Stimulated activated CD4-positive, alpha-beta T cell treated with anti-CD3 and anti-CD28 coated beads, Interleukin-15, amount 100 ng/mL, for 48 hours (primary cell): Measurements from ENCODE around the gene FAM117A.
"Not testable (repeated sequence)": the region's sequence is repeated elsewhere in the genome, so short reads cannot be mapped to it uniquely, and the experiment has no call there.

Experiments
- DNase-seq, 2 donors: peaks; one replicate each; pipeline ENCODE4 v3.0.0-alpha.2; 2020; ENCODE audit warnings: low read depth in 2 of 2

The FAM117A gene

DNA sequence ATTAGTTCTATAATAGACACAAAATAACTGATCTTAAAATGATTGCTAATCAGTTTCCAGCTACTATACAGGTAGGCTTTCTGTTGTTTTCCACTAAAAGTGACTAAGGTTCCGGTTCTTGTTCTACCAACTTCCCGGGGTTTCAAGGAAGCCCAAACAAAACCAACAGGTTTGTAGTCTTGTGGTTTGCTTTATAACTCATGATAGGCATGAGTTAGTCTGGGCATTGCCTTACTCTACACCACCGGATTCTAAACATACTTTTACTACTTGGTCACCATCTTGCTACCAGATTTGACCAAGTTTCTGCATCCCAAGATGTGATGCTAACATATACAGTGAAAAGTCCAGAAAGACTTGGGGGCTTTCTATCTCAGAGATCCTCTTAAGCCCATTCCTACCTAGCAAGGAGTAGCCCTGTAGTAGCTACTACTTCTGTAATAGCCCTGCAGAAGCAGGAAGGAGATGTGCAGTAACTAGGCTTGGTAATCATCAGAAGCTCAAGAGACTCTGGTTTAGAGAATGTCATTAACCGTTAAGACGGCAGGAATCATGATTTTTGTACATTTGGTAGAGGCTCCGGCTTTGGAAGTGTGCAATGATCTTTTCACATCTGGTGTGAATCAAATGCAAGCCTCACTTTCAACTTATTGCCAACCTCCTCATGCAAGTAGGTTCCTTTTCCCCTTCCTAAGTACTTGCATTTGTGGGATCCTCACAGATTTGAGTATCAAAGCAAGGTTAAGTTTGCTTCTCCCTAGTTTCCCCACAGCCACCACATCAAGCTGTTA, 1.6 kb downstream of the FAM117A start:
- DNase-seq, result no peak

DNA sequence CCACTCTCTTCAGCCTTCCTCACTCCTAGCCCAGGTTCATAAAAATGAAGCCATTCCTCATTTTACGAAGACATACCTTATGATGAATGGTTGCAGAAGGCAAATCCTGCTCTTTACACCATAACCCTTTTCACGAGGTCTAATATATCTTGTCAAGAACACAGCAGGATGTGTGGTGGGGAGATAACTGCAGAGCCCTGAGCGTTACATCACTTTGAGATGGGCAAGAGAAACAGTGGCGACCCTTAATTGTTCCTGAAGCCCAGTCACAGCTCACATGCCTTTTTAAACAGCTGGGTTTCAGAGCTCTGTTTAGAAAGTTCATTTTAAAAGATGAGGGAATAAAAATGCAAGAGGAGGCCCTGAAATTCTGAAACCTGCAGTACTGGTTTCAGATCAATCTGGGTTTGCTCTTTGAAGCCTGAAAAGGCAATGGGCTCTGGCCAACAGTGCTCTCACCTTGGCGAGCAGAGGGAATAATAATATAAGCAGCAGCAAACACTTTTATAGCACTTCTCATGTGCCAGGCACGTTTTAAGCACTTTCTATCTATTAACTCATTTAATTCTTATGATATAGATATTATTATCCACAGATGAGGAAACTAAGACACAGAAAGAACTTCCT, 2.9 kb downstream of the FAM117A start:
- DNase-seq, result no peak

- DNase-seq, result no peak
Measured at GRCh38 chr17:49760296-49760695, 3.6 kb downstream of the FAM117A start.

- DNase-seq, result no peak
Measured at GRCh38 chr17:49759203-49759602, 4.7 kb downstream of the FAM117A start.

- not testable (repeated sequence) for DNase-seq
Measured at GRCh38 chr17:49758464-49759010, 5.4 kb downstream of the FAM117A start.

GRCh38 chr17:49757151-49757777, 6.7 kb downstream of the FAM117A start:
- DNase-seq, result no peak

DNA sequence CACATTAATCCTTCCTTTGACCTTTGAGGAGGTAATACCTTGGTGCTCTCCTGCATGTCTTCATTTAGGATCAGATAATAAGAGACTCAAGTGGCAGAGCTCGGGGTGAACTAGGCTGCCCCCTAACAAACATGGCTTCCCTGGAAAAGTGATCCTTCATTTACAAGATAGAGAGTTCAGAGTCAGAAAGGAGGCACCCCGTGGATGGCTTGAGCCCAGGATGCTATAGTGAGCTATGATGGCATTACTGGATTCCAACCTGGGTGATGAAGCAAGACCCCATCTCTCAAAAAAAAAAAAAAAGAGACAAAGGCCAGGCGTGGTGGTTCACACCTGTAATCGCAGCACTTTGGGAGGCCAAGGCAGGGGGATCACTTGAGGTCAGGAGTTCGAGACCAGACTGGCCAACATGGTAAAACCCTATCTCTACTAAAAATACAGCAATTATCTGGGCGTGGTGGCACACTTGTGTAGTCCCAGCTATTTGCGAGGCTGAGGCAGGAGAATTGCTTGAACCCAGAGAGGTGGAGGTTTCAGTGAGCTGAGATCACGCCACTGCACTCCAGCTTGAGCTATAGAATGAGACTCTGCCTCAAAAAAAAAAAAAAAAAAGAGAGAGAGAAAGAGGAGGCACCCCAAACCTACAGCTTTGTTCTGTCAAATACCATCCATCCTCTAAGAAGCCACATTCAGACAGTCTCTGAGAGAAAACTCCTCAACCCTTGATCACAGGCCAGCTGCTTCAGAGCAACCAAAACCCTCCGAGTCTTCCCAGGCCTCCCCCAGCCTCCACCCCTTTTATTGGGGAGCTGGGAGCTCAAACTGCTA, 7.4 kb downstream of the FAM117A start:
- DNase-seq, result no peak

- DNase-seq, result no peak
Measured at GRCh38 chr17:49755663-49756283, 8.2 kb downstream of the FAM117A start.

DNA sequence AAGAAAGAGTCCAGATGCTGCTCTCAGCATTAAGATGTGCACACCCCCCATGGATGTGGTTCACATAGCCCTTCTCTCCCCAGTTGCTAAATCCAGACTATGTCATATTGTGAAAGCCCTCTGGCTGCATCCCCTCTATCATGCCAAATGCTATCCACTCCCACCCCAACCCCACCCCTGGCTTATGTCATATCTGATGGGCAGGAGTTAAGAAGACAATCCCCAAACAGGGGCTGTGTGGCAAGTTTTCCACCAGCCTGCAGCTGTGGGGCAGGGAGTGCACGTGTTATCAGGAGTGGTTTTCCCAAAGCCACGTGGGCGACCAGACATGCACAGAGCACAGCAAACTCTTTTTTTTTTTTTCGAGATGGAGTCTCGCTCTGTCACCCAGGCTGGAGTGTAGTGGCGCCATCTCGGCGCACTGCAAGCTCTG, 10.0 kb downstream of the FAM117A start:
- DNase-seq, result no peak

- DNase-seq, result no peak
Measured at GRCh38 chr17:49752508-49752907, 11.4 kb downstream of the FAM117A start.

DNA sequence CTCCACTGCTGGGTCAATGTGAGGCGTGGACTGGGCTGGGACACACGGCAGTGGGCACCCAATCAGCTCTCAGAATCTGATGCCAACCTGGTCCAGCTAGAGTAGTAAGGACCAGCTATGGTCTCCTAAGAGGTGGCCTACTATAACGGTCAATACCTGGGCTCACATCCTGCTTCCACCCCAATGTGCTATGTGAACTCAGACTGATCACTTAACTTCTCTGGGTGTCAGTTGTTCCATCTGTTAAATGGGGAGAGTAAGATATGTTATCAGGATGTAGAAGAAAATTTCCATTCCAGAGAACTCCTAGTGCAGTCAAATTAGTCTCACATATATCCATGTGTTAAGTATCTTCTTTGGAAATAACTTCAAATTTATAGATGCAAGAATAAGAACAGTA, 14.2 kb downstream of the FAM117A start:
- no peak for DNase-seq

GRCh38 chr17:49748791-49749190, 15.1 kb downstream of the FAM117A start:
- peak; percentile 41 to 46 for DNase-seq

DNA sequence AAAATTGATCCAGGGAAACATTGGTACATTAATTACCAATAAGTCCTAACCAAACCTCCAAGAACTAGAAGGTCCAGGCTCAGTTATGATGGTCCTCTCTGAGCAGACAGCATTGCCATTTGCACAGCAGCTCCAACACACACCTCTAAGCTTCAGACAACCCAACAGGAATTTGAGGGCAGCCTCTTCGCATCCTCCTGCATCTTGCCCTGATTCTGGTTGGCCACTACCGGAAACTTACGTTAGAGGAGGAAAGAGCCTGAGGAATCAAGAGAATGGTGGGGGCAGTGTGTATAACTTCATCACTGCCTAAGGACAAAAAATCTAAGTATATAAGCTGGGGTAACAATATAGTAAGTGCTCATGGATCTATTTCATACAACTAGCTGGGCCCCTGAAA, 15.7 kb downstream of the FAM117A start:
- DNase-seq, result no peak

DNA sequence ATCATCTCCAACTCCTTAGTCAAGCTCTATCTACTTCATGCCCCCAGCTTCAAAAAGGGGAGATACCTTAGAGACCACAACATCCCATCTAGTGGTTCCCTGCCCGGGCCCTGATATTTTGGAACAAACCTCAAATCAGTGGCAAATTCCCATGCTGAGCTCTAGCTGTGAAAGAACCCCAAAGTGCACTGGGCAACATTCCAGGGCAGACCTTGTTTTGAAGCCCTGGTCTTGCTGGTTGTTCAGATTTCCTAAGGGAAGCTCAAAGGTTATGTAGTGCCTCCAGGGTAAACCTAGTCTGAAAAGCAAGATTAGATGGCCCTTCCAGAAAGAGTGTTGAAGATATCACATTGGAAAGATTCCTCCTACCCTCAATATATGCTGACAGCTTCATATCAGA, 16.3 kb downstream of the FAM117A start:
- no peak for DNase-seq

DNA sequence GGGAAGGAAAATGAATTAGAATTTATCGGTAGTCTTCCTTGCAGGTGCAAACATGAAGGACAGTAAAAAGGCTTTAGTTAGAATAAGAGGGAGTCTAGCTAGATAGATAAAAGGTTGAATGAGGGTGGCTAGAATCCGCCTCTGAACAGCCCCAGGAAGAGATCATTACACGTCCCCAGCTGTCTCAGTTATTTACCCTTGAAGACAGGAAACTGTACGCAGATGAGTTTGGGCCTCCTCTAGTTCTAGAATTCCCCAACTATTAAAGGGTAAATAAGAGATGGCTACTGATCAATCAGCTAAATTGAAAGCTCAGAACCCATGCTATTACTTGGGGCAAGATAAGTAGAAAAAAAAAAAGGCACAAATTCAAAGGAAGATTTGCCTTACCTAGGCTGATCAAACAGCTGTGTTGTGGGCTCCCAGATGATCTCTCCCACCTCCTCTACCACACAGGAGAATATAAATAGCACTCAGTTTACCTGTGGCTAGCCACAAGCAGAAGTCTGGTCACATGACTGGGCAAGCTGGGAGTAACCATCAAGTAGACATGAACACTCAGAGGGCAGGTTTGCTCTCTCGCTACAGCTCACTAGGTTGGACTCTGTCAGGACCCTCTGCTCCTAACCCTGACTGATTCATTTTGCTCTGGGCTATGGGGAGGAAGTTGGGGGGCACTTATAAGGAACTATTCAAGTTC, 17.0 kb downstream of the FAM117A start:
- DNase-seq, result no peak

GRCh38 chr17:49745175-49746139, 18.5 kb downstream of the FAM117A start:
- no peak for DNase-seq

DNA sequence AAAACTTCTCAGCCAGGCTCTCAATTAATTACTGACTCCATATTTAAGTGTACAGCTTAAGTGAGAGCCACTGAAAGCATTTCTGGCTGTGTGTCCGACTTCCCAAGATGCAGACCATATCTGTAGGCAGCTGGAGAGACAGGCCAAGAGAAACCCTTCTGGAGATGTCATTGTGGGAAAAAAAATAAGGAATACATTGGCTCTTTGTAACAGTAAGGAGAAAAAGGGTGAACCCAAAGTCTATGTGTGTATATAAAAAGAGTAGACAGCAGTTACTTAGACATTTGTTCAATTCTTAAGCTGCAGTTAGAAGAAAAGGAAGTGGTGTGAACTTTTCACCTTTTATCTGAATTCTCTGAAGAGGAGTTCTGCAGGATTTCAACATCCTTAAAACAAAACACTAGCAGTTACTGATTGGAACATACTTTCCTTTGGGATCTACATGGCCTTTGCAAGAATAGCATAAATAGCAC, 21.7 kb downstream of the FAM117A start:
- no peak for DNase-seq

- DNase-seq, result no peak
Measured at GRCh38 chr17:49741692-49742076, 22.2 kb downstream of the FAM117A start.

GRCh38 chr17:49741009-49741691, 22.8 kb downstream of the FAM117A start:
- DNase-seq, result no peak
